ENCODE measurements around the gene HS3ST3B1. TPM values are rescaled to one million over a fixed set of nuclear protein-coding genes. Genes with fewer than 3 reads are reported as not detected.

HS3ST3B1 gene
- total and polyA plus RNA-seq, 8 donors, result 0.81 to 3.6 (median 1.6) TPM; not detected in 2

DNA sequence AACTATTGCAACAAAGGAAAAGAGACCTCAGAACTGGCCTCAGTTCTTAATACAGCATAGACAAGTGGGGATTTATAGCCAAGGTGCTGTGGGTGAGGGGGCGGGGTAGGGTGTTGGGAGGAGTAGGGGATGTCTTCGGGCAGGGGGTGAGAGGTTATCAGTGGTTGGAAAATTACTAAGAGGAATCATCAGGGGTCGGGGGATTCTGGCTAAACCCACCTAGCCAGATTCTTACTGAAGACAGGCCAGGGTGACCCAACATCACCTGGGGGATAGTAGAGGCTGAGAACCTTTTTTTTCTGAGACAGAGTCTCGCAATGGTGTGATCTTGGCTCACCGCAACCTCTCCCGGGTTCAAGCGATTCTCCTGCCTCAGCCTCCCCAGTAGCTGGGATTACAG is 32.6 kb downstream of the HS3ST3B1 start:
- Histone ChIP-seq H3K27ac (no peak overlapping the region), H3K36me3 (no peaks in the 10 kb centered on the region), H3K4me3 (no peak overlapping the region), H3K27me3 (no peaks in the 10 kb centered on the region), H3K4me1 (peaks cover 0 to 10% (median 0%) of the 10 kb centered on the region in 4 donors), H3K9me3 (no peaks in the 10 kb centered on the region)
- no peak for DNase-seq
- 85 to 94% (median 88%) methylated on average over 7 of the region's 7 CpGs for whole genome bisulfite sequencing, 5 donors
- intact Hi-C loops (cut with DNase I; ENCODE audit: low total_unique reads), result no loop called here
- TF ChIP-seq, protein P1, sequence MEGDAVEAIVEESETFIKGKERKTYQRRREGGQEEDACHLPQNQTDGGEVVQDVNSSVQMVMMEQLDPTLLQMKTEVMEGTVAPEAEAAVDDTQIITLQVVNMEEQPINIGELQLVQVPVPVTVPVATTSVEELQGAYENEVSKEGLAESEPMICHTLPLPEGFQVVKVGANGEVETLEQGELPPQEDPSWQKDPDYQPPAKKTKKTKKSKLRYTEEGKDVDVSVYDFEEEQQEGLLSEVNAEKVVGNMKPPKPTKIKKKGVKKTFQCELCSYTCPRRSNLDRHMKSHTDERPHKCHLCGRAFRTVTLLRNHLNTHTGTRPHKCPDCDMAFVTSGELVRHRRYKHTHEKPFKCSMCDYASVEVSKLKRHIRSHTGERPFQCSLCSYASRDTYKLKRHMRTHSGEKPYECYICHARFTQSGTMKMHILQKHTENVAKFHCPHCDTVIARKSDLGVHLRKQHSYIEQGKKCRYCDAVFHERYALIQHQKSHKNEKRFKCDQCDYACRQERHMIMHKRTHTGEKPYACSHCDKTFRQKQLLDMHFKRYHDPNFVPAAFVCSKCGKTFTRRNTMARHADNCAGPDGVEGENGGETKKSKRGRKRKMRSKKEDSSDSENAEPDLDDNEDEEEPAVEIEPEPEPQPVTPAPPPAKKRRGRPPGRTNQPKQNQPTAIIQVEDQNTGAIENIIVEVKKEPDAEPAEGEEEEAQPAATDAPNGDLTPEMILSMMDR (IDR thresholded peaks at IDR 0.05), result no peak
- TF ChIP-seq EP300 (IDR thresholded peaks at IDR 0.05) (no peak), POLR2AphosphoS5 (IDR thresholded peaks at IDR 0.05) (no peak)

DNA sequence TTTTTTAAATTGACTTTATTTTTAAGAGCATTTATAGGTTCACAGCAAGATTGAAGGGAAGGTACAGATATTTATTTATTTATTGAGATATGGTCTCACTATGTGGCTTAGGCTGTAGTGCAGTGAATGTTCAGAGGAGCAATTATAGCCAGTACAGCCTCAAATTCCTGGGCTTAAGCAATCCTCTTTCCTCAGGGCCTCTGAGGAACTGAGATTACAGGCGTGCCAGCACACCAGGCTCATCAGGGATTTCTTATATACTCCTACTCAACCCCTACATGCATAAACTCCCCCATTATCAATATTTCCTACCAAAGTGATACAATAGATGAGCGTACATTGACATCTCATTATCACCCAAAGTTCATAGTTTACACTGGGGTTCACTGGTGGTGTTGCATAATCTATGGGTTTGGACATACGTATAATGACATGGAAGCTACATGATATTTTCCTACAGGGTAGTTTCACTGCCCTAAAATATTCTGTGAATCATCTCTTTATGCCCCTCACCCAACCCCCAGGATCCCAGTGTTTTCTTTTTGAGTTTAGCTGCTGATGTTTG is 33.5 kb downstream of the HS3ST3B1 start:
- H3K9me3 ChIP-seq, result no peaks in the 10 kb centered on the region
- intact Hi-C loops (cut with DNase I; ENCODE audit: low total_unique reads), result no loop called here
- H3K27me3 ChIP-seq, result no peaks in the 10 kb centered on the region
- DNase-seq, result no peak
- peaks cover 0 to 10% (median 0%) of the 10 kb centered on the region in 4 donors for H3K4me1 ChIP-seq
- WGBS, 5 donors, result 74 to 88% (median 87%) methylated on average over 3 of the region's 3 CpGs
- no peaks in the 10 kb centered on the region for H3K36me3 ChIP-seq
- TF ChIP-seq POLR2AphosphoS5 (IDR thresholded peaks at IDR 0.05) (no peak), EP300 (IDR thresholded peaks at IDR 0.05) (no peak), POLR2A (IDR thresholded peaks at IDR 0.05) (no peak)
- TF ChIP-seq, protein P1 (IDR thresholded peaks at IDR 0.05), result no peak
- H3K27ac ChIP-seq, result no peak overlapping the region
- H3K4me3 ChIP-seq, result no peak overlapping the region

DNA sequence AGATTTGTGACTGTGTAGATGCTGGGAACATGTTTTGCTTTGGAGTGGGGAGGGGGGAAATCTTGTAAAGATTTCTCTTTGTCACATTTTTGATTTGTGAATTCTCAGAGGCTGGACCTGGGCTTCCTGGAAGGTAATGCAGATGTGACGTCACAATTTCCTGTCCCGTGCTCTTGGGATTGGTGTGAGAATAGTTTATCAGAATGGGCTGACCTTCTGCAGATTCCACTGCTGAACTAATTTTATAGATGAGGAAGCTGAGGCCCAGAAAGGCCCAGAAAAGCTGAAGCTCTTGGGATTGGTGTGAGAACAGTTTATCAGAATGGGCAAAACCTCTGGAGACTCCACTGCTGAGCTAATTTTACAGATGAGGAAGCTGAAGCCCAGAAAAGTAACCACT is 34.0 kb downstream of the HS3ST3B1 start:
- Histone ChIP-seq H3K36me3 (no peaks in the 10 kb centered on the region), H3K4me1 (peaks cover 0 to 10% (median 0%) of the 10 kb centered on the region in 4 donors), H3K9me3 (no peaks in the 10 kb centered on the region), H3K27ac (no peak overlapping the region), H3K27me3 (no peaks in the 10 kb centered on the region), H3K4me3 (no peak overlapping the region)
- WGBS, 5 donors, result 54 to 67% (median 63%) methylated on average over 2 of the region's 2 CpGs
- TF ChIP-seq POLR2AphosphoS5 (IDR thresholded peaks at IDR 0.05) (no peak), POLR2A (IDR thresholded peaks at IDR 0.05) (no peak), EP300 (IDR thresholded peaks at IDR 0.05) (no peak)
- TF ChIP-seq, protein P1 (IDR thresholded peaks at IDR 0.05), result no peak
- no peak for DNase-seq
- intact Hi-C loops (cut with DNase I; ENCODE audit: low total_unique reads), result no loop called here

DNA sequence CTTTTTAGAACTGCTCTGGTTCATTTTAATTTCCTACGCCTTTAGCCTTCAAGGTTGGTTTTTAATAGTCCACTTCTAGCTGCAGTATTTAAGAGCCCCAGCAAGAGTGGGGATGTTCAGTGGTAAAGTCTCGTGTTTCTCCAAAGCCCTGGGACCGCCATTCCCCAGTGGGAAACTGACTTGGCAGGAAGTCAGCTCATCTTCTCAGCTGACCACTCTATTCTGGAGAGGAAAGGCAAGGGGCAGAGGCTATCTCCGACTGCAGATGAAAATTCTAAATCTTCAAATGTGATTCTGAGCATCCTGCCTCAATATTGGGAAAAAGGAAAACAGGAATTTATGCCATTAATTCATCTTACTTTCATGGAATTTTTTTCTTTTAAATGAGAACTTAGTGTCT is 35.5 kb downstream of the HS3ST3B1 start:
- Histone ChIP-seq H3K9me3 (no peaks in the 10 kb centered on the region), H3K4me1 (peaks cover 0 to 18% (median 0%) of the 10 kb centered on the region in 4 donors), H3K4me3 (no peak overlapping the region), H3K27ac (no peak overlapping the region), H3K36me3 (no peaks in the 10 kb centered on the region), H3K27me3 (no peaks in the 10 kb centered on the region)
- WGBS, 5 donors, result 84 to 90% (median 85%) methylated on average over 4 of the region's 4 CpGs
- DNase-seq, result no peak
- intact Hi-C loops (cut with DNase I; ENCODE audit: low total_unique reads), result no loop called here
- TF ChIP-seq, protein P1 (IDR thresholded peaks at IDR 0.05), result no peak
